Karpas-422 (cell line): ENCODE results near the gene EEF2K. TPM values are rescaled to one million over a fixed set of nuclear protein-coding genes. Genes with fewer than 3 reads are reported as not detected.

Experiments
- DNase-seq: peaks from one replicate; pipeline ENCODE4 v3.0.0-alpha.2; 2015
- H2AFZ ChIP-seq: fragments of 200-600 bp; sonication (generic); 2 replicates; pipeline ENCODE4 v1.6.1; 2014; ENCODE audit warnings: antibody characterized with exemption, low read length, mixed read lengths
- H3K27ac ChIP-seq: fragments of 200-600 bp; sonication (generic); 2 replicates; pipeline ENCODE4 v1.5.1; 2014; ENCODE audit warnings: mild to moderate bottlenecking, low read length, moderate library complexity
- H3K27me3 ChIP-seq: fragments of 200-600 bp; sonication (generic); 2 replicates; pipeline ENCODE4 v1.6.1; 2014; ENCODE audit warnings: low read length, mixed read lengths
- H3K36me3 ChIP-seq: fragments of 200-600 bp; sonication (generic); 2 replicates; pipeline ENCODE4 v1.6.1; 2014; ENCODE audit warnings: low read length, mixed read lengths; ENCODE audit not compliant: insufficient read depth
- H3K4me1 ChIP-seq: fragments of 200-600 bp; sonication (generic); 2 replicates; pipeline ENCODE4 v1.6.1; 2014; ENCODE audit warnings: mild to moderate bottlenecking, low read length, mixed read lengths
- H3K4me2 ChIP-seq: fragments of 200-600 bp; sonication (generic); 2 replicates; pipeline ENCODE4 v1.6.1; 2014; ENCODE audit warnings: low read length, low read depth, mild to moderate bottlenecking; ENCODE audit not compliant: poor library complexity, severe bottlenecking
- H3K4me3 ChIP-seq: fragments of 200-600 bp; sonication (generic); 2 replicates; pipeline ENCODE4 v1.5.1; 2014; ENCODE audit warnings: mild to moderate bottlenecking, antibody characterized with exemption, low read length, mixed read lengths
- H3K79me2 ChIP-seq: fragments of 200-600 bp; sonication (generic); 2 replicates; pipeline ENCODE4 v1.6.1; 2014; ENCODE audit warnings: mild to moderate bottlenecking, low read length, mixed read lengths
- H3K9ac ChIP-seq: fragments of 200-600 bp; sonication (generic); 2 replicates; pipeline ENCODE4 v1.6.0; 2014; ENCODE audit warnings: low read length
- H3K9me2 ChIP-seq: fragments of 200-600 bp; sonication (generic), shearing (Covaris generic); replicated peaks from 2 replicates; pipeline ENCODE4 v1.6.0; 2014; ENCODE audit warnings: mild to moderate bottlenecking, low read length, moderate library complexity; ENCODE audit not compliant: insufficient read depth
- H3K9me3 ChIP-seq: fragments of 300-700, 200-600 bp; sonication (generic); 2 replicates; pipeline ENCODE4 v1.6.1; 2014; ENCODE audit warnings: low read length, mixed read lengths
- H4K20me1 ChIP-seq: fragments of 200-600 bp; sonication (generic); 2 replicates; pipeline ENCODE4 v1.6.1; 2014; ENCODE audit warnings: mild to moderate bottlenecking, antibody characterized with exemption, low read length, low read depth; ENCODE audit not compliant: insufficient read depth
- total RNA-seq: library from RNA; depleted of rRNA; stranded (reverse); fragments of >200 nt; shearing (Covaris generic); gene quantifications from 2 replicates; pipeline ENCODE4 v1.2.3, GENCODE V29; 2014; ENCODE audit warnings: low replicate concordance

Gene EEF2K
- total RNA-seq, 1 experiment from 2014 or later, result 16.0 TPM

- Histone ChIP-seq H3K79me2 (no peaks in the 10 kb centered on the region), H3K27ac (no peak overlapping the region), H4K20me1 (no peaks in the 10 kb centered on the region), H3K4me1 (no peaks in the 10 kb centered on the region), H3K9me3 (peaks cover 6% of the 10 kb centered on the region), H3K9me2 (no peaks in the 10 kb centered on the region), H3K4me3 (no peak overlapping the region), H2AFZ (no peak overlapping the region), H3K9ac (no peak overlapping the region), H3K4me2 (no peak overlapping the region), H3K27me3 (no peaks in the 10 kb centered on the region), H3K36me3 (peaks cover 57% of the 10 kb centered on the region)
- no peak for DNase-seq
Observed at GRCh38 chr16:22257440-22257839, 51.4 kb downstream of the EEF2K start.

- Histone ChIP-seq H4K20me1 (no peaks in the 10 kb centered on the region), H3K9ac (no peak overlapping the region), H2AFZ (no peak overlapping the region), H3K36me3 (peaks cover 32% of the 10 kb centered on the region), H3K4me3 (no peak overlapping the region), H3K4me1 (no peaks in the 10 kb centered on the region), H3K9me2 (no peaks in the 10 kb centered on the region), H3K79me2 (no peaks in the 10 kb centered on the region), H3K27ac (no peak overlapping the region), H3K9me3 (no peaks in the 10 kb centered on the region; the same call in 1 of the 2 replicates), H3K4me2 (no peak overlapping the region), H3K27me3 (no peaks in the 10 kb centered on the region)
- no peak for DNase-seq
Observed at GRCh38 chr16:22260490-22260889, 54.4 kb downstream of the EEF2K start.

GRCh38 chr16:22262460-22262859, 56.4 kb downstream of the EEF2K start:
- no peak overlapping the region for H3K9ac ChIP-seq
- no peak overlapping the region for H2AFZ ChIP-seq
- H3K4me2 ChIP-seq, result no peak overlapping the region
- H3K79me2 ChIP-seq, result no peaks in the 10 kb centered on the region
- no peaks in the 10 kb centered on the region for H4K20me1 ChIP-seq
- H3K27me3 ChIP-seq, result no peaks in the 10 kb centered on the region
- no peak overlapping the region for H3K4me3 ChIP-seq
- H3K9me2 ChIP-seq, result no peaks in the 10 kb centered on the region
- H3K36me3 ChIP-seq, result peaks cover 31% of the 10 kb centered on the region
- no peaks in the 10 kb centered on the region for H3K9me3 ChIP-seq
- no peak for DNase-seq
- H3K27ac ChIP-seq, result no peak overlapping the region
- no peaks in the 10 kb centered on the region for H3K4me1 ChIP-seq

DNA sequence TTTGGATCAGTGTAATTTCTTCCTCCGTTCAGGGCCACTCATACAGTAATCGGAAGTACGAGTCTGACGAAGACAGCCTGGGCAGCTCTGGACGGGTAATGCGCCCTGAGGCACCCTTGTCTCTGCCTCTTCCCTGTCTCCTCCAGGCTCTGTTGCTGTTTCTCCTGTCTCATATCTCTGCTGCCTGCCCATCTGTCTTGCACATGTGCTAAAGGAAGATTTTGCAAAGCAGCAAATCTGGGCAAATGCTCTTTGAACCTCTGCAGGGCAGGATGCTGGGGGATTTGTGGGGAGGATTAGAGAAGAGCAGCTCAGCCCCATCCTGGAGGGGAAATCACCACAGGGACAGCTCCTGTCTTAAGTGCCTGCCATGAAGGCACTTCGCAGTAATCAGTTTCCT, 58.7 kb downstream of the EEF2K start:
- Histone ChIP-seq H3K36me3 (peaks cover 13% of the 10 kb centered on the region), H4K20me1 (no peaks in the 10 kb centered on the region), H3K9ac (no peak overlapping the region), H3K4me2 (no peak overlapping the region), H3K79me2 (no peaks in the 10 kb centered on the region), H3K9me2 (no peaks in the 10 kb centered on the region), H3K27me3 (no peaks in the 10 kb centered on the region), H2AFZ (no peak overlapping the region), H3K4me1 (no peaks in the 10 kb centered on the region), H3K9me3 (no peaks in the 10 kb centered on the region), H3K27ac (no peak overlapping the region), H3K4me3 (no peak overlapping the region)
- no peak for DNase-seq

DNA sequence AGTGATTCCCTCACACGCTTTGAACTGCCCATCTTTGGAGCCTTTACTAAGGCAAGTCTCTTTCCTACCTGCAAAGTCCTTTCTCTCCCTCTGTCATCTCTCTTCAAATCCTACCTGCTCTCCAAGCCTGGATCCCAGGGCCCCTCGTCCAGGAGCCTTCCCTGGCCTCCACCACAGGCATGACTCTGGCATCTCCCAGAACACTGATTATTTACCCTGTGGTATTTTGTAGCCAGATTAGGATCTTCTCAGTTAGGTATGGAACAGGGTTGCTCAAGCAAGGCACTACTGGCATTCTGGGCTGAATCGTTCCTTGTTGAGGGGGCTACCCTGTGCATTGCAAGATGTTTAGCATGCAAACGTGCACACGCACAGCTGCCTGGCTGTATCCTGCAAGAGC, 59.3 kb downstream of the EEF2K start:
- DNase-seq, result no peak
- H3K9ac ChIP-seq, result no peak overlapping the region
- H3K36me3 ChIP-seq, result peaks cover 8% of the 10 kb centered on the region
- no peaks in the 10 kb centered on the region for H4K20me1 ChIP-seq
- H3K79me2 ChIP-seq, result no peaks in the 10 kb centered on the region
- no peaks in the 10 kb centered on the region for H3K9me3 ChIP-seq
- no peak overlapping the region for H2AFZ ChIP-seq
- H3K27me3 ChIP-seq, result no peaks in the 10 kb centered on the region
- H3K27ac ChIP-seq, result no peak overlapping the region
- H3K4me2 ChIP-seq, result no peak overlapping the region
- H3K9me2 ChIP-seq, result no peaks in the 10 kb centered on the region
- no peak overlapping the region for H3K4me3 ChIP-seq
- no peaks in the 10 kb centered on the region for H3K4me1 ChIP-seq

- H3K36me3 ChIP-seq, result peaks cover 4% of the 10 kb centered on the region; the same call in 1 of the 2 replicates
- no peaks in the 10 kb centered on the region for H3K27me3 ChIP-seq
- H3K9ac ChIP-seq, result no peak overlapping the region
- H2AFZ ChIP-seq, result no peak overlapping the region
- H3K9me2 ChIP-seq, result no peaks in the 10 kb centered on the region
- H3K4me1 ChIP-seq, result no peaks in the 10 kb centered on the region
- H4K20me1 ChIP-seq, result no peaks in the 10 kb centered on the region
- DNase-seq, result no peak
- no peaks in the 10 kb centered on the region for H3K9me3 ChIP-seq
- H3K4me3 ChIP-seq, result no peak overlapping the region
- no peaks in the 10 kb centered on the region for H3K79me2 ChIP-seq
- no peak overlapping the region for H3K4me2 ChIP-seq
- no peak overlapping the region for H3K27ac ChIP-seq
Observed at GRCh38 chr16:22266546-22266945, 60.5 kb downstream of the EEF2K start.

DNA sequence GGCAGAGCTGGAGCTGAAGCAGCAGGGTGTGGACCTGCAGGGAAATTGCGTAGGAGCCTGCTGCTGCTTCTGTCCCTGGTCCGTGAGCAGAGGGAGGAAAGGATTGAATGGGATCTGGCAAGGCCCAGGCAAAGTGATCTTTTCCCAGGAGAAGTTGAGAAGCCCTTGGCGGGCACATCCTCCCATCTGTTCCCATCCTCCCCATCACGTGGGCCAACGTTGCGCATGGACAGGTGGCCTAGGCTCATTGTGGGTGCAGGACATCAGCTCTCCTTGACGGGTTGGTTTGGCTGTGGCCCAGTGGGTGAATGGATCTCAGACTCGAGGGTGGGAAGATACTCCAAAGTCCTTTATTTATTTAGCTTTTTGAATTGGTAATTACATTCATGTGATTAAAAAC, 61.7 kb downstream of the EEF2K start:
- no peak for DNase-seq
- Histone ChIP-seq H3K27ac (no peak overlapping the region), H3K79me2 (no peaks in the 10 kb centered on the region), H3K9ac (no peak overlapping the region), H3K9me3 (no peaks in the 10 kb centered on the region), H3K36me3 (peaks cover 12% of the 10 kb centered on the region; the same call in 1 of the 2 replicates), H3K4me3 (no peak overlapping the region), H4K20me1 (no peaks in the 10 kb centered on the region), H3K27me3 (no peaks in the 10 kb centered on the region), H3K4me2 (no peak overlapping the region), H3K9me2 (no peaks in the 10 kb centered on the region), H3K4me1 (no peaks in the 10 kb centered on the region), H2AFZ (no peak overlapping the region)

DNA sequence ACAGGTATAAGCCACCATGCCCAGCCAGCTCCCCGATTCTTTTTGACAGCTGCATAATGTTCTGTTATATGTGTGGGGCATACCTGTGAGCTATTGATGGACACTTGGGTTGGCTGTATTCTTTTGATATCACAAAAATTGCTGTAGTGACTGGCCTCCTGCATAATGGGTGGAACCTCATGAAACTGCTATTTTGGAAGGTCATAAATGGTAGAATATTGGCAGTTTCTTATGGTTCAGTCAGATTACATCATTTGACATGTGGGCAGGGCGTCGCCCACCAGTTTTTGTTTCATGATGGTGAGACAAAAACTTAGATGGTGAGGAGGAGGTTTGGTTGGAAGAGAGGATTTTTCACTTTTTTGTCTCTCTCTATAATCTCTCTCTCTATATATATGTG, 64.4 kb downstream of the EEF2K start:
- no peak for DNase-seq
- H4K20me1 ChIP-seq, result no peaks in the 10 kb centered on the region
- no peaks in the 10 kb centered on the region for H3K9me2 ChIP-seq
- H3K79me2 ChIP-seq, result no peaks in the 10 kb centered on the region
- H3K4me2 ChIP-seq, result no peak overlapping the region
- H3K4me3 ChIP-seq, result no peak overlapping the region
- H3K4me1 ChIP-seq, result no peaks in the 10 kb centered on the region
- H3K36me3 ChIP-seq, result peaks cover 30% of the 10 kb centered on the region
- no peaks in the 10 kb centered on the region for H3K27me3 ChIP-seq
- no peak overlapping the region for H2AFZ ChIP-seq
- no peaks in the 10 kb centered on the region for H3K9me3 ChIP-seq
- no peak overlapping the region for H3K27ac ChIP-seq
- H3K9ac ChIP-seq, result no peak overlapping the region
